ENCODE data around the gene MACROH2A1.

GRCh38 chr5:135437796-135438560 lies 38.9 kb upstream of the MACROH2A1 start:
- TF ChIP-seq CTCF (conservative IDR thresholded peaks at IDR 0.05) (no peak), ZFX (IDR thresholded peaks at IDR 0.05) (no peak)
